Non-pigmented ciliary epithelial cell (primary cell): ENCODE measurements around the gene U2AF1L4.

ENCODE experiments used
- DNase-seq: peaks from one replicate; pipeline ENCODE4 v3.0.0-alpha.2; 2010; ENCODE audit warnings: low read depth

Gene U2AF1L4, protein sequence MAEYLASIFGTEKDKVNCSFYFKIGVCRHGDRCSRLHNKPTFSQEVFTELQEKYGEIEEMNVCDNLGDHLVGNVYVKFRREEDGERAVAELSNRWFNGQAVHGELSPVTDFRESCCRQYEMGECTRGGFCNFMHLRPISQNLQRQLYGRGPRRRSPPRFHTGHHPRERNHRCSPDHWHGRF

DNA sequence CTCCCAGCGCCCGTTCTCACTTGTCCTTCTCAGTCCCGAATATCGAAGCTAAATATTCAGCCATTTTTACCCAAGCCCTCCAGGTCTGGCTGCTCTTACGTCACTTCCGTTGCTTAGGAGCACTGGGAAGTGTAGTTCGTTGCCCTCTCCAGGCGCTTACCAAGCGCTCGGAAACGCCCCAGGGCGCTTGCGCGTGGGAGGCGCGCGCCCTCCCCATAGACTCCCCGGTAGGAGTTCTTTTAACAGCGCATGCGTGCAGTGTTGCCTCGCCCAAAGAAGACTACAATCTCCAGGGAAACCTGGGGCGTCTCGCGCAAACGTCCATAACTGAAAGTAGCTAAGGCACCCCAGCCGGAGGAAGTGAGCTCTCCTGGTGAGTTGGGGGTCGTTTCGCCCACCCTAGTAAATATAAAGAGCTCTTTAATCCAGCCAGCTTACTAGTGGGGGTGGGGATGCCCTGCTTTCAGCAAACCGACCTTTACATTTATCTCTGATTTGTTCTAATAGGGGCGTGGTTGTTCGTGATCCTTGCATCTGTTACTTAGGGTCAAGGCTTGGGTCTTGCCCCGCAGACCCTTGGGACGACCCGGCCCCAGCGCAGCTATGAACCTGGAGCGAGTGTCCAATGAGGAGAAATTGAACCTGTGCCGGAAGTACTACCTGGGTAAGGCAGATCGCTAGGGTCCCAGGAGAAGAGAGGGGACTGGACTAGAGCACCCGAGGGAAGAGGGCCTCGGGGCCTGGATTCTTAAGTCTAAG lies at the start of gene U2AF1L4, which contains the start of gene PSENEN:
Gene U2AF1L4, minus strand, starts transcription at position 91 of the 759 bp plus-strand sequence. Its CDS starts 27 bp downstream, at position 64.
Gene PSENEN, plus strand, starts transcription at position 324 of the 759 bp plus-strand sequence. Its CDS starts 280 bp downstream, at position 604.
- peak; percentile 98 for DNase-seq

DNA sequence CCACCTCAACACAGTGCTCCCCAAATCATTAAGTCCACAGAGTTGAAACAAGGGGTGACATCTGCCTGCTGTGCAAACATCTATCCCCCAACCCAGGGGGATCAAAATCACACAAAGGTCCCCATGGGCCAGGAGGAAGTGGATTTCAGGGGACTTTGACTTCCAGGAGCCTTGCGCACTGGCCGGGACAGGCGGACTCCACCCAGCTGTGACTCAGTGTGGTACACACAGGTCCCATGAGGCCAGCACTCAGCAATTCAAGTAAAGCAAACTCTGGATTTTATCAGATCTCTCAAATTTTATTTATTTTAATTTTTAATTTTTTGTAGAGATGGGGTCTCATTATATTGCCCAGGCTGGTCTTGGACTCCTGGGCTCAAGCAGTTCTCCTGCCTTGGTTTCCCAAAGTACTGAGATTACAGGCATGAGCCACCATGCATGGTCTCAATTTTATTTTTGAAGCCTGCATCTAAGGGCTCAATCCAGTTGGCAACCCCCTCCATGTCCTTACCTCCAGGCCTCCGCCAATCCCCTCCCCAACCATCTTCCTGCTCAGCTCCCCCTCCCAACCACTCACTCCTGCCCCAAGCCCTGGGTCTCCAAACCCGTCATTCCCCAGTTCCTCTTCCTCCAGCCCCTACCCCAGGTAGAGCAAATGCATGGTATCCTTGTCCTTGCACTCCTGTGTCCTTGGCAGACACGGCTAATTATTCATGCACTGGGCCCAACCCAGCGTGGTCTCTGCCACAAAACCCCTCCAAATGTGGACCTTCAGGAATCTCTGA lies 48.4 kb upstream of the U2AF1L4 start:
- DNase-seq, result no peak

DNA sequence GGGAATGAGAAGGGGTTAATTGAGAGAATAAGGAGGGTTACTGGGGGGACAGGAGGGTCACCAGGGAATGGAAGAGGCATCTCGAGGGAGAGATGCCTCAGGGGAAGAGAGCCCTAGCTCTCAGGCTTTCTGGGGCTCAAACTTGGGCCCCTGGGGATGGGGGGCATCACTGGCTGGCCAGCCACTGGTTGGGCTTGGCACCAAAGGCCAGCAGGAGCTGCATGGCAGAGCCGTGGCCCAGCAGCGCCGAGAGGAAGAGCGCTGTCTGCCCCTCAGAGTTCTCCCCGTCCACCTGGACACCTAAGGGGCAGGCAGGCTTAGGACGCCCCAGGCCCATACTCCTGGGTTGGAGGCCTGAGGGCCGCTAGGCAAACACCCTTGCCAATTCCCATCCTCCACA lies 47.7 kb upstream of the U2AF1L4 start:
- DNase-seq, result no peak

DNA sequence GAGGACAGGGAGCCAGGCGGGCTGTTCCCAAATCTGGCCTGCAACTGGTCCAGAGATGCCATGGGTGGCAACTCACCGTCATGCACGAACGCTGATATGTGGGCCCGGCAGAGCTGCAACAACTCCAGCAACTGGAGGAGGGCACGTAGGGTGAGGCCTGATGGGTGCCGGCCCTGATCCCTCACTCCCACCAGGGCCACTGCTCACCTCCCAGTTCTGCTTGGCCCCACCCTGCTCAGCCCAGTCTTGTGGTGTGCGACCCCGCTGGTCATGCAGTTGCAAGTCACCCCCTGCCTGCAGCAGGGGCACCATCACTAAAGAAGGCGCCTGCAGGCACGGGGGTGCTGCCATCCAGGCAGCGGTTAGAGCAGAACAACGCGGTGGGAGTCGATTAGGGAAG lies 47.1 kb upstream of the U2AF1L4 start:
- no peak for DNase-seq

DNA sequence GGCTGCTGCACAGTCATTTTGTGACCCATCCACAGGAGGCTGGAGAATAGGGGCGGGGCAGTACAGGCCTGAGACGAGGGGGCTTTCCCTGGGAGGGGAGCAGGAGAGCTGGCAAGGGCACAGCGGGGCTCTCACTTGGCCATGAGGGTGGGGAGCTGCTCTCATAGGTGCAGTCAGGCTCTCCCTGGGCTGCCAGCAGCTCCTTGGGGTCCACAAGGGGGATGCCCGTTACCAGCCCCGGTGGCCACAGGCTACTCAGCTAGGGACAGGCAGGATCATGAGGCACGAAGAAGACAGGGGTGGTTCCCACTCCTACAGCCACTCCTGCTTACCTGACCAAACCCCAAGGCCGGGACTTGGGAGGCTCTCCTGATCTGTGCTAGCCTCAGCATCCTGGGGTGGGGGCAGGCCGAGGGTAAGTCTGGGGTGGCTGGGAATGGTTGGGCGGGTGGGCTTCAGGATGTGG lies 46.6 kb upstream of the U2AF1L4 start:
- DNase-seq, result no peak

DNA sequence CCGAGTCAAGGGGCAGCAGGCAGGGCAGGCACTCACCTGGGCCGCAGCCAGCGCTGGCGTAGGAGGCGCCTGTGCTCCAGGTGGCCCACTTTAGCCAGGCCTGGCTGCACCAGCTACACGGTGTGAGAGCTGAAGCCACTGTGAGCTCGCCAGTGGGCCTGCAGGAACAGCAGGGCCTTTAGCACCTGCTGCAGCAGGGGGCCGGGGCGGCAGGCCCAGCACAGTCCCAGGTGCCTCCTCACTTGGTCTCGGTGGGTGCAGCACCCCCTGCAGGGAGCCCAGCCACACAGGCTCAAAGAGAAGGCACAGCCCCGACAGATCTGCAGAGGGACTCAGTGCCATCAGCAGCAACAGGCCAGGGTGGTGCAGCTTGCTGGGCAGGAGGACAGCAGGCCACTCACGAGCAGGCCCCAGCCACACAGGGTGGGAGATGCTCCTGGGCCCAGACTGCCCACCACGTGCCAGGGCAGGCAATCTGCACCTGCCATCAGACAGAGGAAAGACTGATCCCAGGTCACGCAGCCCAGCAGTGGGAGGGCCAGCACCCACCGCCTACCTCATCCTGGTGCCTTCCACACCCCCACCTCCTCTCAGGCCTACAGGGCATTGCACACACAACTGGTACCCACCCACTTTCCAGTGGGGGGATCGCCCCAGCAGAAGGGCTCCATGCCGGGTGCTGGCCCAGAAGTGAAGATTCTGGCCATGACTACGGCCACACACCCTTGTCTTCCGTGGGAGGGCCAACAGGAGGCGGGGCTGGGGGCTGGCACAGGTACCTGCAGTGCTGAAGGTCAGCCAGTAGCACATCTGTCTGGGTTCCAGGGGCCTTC lies 46.0 kb upstream of the U2AF1L4 start:
- no peak for DNase-seq

DNA sequence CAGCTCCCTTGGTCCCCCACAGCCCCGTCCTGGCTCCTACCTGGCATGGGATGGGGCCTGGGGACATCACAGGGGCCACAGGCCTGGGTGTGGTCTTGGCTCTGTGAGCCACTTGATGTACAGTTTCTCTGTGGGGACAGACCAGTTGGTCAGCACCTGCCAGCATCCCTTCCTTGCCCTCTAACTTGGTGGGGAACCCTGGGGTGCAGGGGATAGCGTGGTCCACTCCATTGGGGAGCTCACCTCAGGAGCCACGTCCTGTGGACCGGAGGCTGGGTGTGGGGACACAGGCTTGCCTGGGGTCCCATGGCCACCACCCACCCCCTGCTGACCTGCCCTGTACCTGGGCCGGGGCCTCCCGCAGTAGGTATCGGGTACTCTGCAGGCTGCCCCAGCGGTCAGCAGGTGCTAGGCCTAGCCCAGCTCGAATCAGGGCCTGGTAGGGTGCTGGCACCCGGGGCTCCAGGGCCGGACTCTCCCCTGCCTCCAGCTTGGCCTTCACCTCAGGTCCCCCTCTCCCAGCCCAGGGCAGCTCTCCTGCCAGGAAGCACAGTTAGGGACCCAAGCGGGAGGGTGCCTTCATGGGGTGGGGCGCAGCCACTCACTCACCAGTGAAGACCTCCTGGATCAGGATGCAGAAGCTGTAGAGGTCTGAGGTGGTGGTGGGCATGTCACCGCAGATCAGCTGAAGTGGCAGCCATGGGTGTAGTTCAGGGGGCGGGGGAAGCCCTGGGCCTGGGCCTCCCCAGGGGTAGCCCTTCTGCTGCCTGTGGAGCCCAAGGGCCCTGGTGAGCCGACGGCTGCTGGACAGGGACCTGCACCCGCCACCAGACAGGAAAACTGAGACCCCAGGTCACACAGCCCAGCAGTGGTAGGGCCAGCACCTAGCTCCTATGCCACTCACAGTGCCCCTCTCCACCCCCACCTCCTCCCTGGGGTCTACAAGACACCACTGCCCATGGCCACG lies 45.0 kb upstream of the U2AF1L4 start:
- DNase-seq, result no peak

DNA sequence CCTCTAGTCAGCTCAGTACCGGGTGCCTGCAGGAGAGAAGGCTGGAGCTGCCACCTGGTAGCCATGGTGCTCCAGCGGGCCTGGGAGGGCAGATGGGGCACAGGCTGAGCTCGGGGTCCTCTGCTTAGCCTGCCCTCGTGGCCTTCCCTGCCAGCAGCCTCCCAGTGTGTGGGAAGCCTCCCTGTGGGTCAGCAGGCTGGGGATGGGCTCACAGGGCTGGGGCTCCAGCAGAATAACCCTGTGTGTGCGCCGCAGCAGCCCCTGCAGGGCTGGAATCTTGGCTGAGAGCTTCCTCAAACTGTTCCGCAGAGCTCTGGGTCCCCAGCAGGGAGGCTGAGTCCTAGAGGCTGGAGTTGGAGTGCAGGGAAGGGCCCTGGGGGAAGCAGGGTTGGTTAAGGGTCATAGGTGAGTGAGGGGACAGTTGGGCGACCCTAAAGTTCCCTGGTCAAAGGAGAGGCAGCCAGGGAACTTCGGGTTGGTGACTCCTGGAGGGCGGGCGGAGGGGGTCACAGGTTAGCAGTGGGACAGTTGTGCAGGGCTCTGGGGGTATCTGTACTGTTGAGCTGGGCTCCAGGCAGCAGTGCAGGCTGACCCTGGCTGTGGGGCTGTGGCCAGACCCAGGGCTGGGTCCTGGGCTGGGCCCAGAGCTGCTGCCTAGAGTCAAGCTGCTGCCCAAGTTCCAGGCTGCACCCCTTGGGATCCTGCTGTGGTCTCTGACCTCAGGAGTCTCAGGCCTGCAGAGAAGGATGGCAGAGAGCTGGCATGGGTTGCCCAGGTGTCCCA lies 44.2 kb upstream of the U2AF1L4 start:
- no peak for DNase-seq

DNA sequence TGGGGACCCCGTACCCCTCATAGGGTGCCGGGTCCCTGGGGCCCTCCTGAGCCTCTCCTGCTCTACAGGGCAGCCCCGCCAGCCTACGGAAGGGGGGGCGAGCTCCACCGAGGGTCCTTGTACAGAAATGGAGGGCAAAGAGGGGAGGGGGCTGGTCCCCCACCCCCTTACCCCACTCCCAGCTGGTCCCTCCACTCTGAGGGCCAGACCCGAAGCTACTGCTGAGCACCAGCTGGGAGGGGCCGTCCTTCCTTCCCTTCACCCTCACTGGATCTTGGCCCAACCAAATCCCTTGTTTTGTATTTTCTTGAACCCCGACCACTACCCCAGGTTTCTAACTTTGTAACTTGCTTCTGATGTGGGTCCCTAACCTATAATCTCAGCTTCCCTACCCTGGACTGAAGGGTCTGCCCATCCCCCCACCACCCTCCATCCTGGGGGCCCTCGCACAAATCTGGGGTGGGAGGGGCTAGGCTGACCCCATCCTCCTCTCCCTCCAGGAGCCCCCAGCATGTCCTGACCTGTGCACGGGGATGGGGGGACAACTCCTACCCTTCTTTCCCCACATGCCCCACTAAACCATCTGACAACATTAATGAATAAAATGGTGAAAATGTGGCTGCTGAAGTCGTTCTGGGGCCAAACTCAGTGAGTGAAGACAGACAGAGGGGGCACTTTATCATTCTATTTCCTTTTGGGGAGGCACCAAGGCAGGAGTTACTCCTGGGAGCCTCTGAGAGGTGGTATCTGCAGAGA lies 43.2 kb upstream of the U2AF1L4 start:
- DNase-seq, result no peak

DNA sequence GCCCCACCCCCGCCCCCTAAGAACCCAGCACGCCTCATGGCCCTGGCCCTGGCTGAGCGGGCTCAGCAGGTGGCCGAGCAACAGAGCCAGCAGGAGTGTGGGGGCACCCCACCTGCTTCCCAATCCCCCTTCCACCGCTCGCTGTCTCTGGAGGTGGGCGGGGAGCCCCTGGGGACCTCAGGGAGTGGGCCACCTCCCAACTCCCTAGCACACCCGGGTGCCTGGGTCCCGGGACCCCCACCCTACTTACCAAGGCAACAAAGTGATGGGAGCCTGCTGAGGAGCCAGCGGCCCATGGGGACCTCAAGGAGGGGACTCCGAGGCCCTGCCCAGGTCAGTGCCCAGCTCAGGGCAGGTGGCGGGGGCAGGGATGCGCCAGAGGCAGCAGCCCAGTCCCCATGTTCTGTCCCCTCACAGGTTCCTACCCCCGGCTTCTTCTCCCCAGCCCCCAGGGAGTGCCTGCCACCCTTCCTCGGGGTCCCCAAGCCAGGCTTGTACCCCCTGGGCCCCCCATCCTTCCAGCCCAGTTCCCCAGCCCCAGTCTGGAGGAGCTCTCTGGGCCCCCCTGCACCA lies 42.1 kb upstream of the U2AF1L4 start:
- DNase-seq, result no peak

DNA sequence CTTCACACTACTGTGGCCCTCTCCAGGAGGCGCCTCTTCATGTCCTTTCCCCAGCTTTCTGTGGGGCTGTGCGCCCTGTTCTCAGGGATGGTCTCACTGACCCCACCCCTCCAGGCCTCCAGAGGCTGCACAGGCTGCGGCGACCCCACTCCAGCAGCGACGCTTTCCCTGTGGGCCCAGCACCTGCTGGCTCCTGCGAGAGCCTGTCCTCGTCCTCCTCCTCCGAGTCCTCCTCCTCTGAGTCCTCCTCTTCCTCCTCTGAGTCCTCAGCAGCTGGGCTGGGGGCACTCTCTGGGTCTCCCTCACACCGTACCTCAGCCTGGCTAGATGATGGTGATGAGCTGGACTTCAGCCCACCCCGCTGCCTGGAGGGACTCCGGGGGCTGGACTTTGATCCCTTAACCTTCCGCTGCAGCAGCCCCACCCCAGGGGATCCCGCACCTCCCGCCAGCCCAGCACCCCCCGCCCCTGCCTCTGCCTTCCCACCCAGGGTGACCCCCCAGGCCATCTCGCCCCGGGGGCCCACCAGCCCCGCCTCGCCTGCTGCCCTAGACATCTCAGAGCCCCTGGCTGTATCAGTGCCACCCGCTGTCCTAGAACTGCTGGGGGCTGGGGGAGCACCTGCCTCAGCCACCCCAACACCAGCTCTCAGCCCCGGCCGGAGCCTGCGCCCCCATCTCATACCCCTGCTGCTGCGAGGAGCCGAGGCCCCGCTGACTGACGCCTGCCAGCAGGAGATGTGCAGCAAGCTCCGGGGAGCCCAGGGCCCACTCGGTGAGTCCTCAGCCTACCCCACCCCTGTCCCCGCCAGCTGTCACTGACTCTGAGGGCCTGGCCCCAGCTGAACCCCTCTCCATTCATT lies 41.3 kb upstream of the U2AF1L4 start:
- no peak for DNase-seq

DNA sequence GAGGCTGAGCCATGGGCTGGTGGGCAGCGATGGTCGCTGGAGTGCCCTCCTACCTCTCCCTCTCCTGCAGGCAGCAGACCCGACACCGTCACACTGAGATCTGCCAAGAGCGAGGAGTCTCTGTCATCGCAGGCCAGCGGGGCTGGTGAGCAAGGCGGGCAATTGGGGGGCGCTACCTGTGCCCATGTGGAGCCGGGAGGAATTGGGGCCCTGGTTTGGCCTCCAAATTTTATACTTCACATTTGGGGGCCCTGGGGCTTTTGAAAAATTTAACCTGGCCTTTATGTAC lies 40.1 kb upstream of the U2AF1L4 start:
- DNase-seq, result no peak

DNA sequence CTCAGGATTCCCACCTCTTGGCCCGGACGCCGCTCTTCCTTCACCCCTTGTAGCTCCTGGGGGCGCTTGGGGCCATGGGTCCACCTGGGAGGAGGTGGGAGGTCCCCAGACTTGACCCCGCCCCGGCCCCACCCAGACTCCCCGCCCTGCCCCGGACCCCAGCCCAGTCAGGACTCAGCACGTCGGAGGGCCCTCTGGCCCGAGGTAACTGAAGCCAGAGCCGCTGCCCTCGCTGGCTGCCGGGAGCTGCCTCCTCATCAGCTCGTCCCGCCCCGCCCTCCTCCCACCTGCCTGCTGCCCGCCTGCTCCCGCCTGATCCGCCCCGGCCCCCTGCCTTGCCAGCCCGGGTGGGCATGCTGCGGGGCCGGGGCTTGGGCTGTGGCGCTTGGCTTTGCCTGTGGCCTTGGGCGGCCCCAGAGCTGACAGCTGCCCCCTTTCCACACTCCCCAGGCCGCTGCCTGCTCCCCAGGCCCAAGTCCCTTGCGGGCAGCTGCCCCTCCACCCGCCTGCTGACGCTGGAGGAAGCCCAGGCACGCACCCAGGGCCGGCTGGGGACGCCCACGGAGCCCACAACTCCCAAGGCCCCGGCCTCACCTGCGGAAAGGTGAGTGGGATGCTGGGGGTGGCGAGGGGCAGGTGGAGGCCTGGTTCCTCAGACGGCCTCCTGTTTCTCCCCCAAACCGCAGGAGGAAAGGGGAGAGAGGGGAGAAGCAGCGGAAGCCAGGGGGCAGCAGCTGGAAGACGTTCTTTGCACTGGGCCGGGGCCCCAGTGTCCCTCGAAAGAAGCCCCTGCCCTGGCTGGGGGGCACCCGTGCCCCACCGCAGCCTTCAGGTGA lies 39.5 kb upstream of the U2AF1L4 start:
- no peak for DNase-seq

DNA sequence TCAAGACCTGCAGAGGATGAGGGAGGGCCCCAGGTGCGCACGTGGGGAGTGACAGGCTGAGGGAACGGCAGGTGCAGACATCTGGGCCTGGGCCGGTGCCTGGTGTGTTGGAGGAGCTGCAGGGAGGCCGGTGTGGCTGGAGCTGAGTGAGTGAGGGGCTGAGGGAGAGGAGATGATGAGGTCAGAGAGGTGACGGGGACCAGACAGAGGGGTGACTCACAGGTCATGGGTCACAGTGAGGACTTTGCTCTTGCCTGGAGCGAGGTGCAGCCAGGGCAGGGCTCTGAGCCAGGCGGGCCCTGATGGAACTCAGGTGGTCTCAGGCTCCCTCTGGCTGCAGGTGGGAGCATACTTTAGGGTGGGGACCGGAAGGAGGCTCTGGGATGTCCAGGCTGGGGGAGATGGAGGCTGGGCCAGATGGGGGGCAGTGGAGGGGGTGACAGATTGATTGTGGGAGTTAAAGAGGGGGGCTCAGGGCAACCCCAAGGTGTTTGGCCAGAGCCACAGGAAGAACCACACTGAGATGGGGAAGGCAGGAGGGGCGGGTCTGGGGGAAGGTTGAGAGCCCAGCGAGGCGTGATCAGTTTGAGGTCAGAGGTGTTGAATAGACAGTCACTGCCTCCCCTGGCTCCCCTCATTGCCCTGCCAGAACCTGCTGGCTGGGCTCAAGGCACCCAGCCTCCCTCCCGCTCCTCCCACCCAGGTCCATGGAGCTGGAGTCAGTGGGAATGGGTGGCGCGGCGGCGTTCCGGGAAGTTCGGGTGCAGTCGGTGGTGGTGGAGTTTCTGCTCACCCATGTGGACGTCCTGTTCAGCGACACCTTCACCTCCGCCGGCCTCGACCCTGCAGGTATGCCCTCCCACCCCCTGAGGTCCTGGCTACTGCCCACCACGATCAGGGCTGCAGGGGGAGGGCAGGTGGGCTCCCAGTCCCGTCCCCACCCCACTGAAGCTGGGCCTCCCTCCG lies 38.5 kb upstream of the U2AF1L4 start:
- no peak for DNase-seq

DNA sequence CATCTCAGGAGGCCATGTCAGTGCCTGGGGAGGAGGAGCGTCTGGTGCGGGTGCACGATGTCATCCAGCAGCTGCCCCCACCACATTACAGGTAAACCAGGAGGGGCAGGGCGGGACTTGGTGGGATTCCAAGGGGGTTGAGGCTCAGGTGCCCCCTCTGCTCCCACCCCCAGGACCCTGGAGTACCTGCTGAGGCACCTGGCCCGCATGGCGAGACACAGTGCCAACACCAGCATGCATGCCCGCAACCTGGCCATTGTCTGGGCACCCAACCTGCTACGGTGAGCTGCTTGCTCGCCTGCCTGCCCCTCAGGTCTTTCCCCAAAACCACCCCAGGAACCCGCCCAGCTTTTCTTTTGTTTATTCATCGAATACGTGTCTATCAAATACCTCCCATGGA lies 37.4 kb upstream of the U2AF1L4 start:
- no peak for DNase-seq

DNA sequence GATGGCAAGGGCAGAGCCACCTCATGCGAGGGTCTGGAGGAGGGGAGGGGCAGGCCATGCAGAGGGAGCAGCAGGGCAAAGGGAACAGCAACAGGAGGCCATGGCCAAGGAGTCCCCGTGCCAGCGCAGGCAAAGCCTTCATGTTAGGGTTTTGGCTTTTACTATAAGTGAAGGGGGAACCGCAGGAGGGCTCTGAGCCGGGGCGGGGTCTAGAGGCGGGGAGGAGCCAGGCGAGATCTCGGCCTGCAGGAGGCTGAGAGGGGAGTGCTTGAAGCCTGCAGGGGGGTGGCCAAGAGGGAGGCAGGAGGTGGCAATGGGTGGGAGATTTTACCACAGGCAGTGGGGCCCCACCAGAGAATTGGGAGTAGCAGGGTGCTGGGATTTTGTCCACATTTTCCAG lies 36.4 kb upstream of the U2AF1L4 start:
- DNase-seq, result no peak
